Neural cell (in vitro differentiated cells): Measurements from ENCODE around the gene PTPN20. TPM values are rescaled to one million over a fixed set of nuclear protein-coding genes. Genes with fewer than 3 reads are reported as not detected.

Experiments used
- H2AFZ ChIP-seq: fragments of 200-600, 300-800 bp; sonication (generic), shearing (Covaris generic); 2 replicates; pipeline ENCODE4 v1.6.0; 2014; ENCODE audit warnings: low read depth, mild to moderate bottlenecking, antibody characterized with exemption, low read length, moderate library complexity
- H3F3A ChIP-seq: fragments of 200-600 bp; shearing (Covaris generic); 2 replicates; pipeline ENCODE4 v1.6.1; 2016; ENCODE audit warnings: mild to moderate bottlenecking, moderate library complexity, mixed read lengths, antibody characterized with exemption, low read length; ENCODE audit not compliant: insufficient read depth, poor library complexity, severe bottlenecking
- H3K27ac ChIP-seq: fragments of 200-600, 300-800 bp; sonication (generic), shearing (Covaris generic); 2 replicates; pipeline ENCODE4 v1.5.1; 2014; ENCODE audit warnings: mild to moderate bottlenecking, low read length, moderate library complexity
- H3K27me3 ChIP-seq: fragments of 300-800, 200-600 bp; sonication (generic), shearing (Covaris generic); 2 replicates; pipeline ENCODE4 v1.6.0; 2014; ENCODE audit warnings: mild to moderate bottlenecking, low read depth, low read length, moderate library complexity; ENCODE audit not compliant: insufficient read depth
- H3K36me3 ChIP-seq: fragments of 300-800, 200-600 bp; sonication (generic), shearing (Covaris generic); 2 replicates; pipeline ENCODE4 v1.5.1; 2014; ENCODE audit warnings: mild to moderate bottlenecking, antibody characterized with exemption, low read length, moderate library complexity; ENCODE audit not compliant: insufficient read depth
- H3K4me2 ChIP-seq: fragments of 300-800, 200-600 bp; sonication (generic), shearing (Covaris generic); 2 replicates; pipeline ENCODE4 v1.6.0; 2014; ENCODE audit warnings: mild to moderate bottlenecking, low read length
- H3K4me3 ChIP-seq: fragments of 300-800, 200-600 bp; sonication (generic), shearing (Covaris generic); 2 replicates; pipeline ENCODE4 v1.5.1; 2014; ENCODE audit warnings: mild to moderate bottlenecking, low read length, moderate library complexity
- H3K79me2 ChIP-seq: fragments of 200-600 bp; shearing (Covaris generic); replicated peaks from 2 replicates; pipeline ENCODE4 v1.6.0; 2014; ENCODE audit warnings: mild to moderate bottlenecking, low read length, moderate library complexity; ENCODE audit not compliant: insufficient read depth
- H3K9ac ChIP-seq: fragments of 300-800, 200-600 bp; sonication (generic), shearing (Covaris generic); 2 replicates; pipeline ENCODE4 v1.6.1; 2016; ENCODE audit warnings: mild to moderate bottlenecking, low read length, mixed read lengths
- H3K9me2 ChIP-seq: fragments of 200-600 bp; shearing (Covaris generic); 2 replicates; pipeline ENCODE4 v1.6.1; 2016; ENCODE audit warnings: mild to moderate bottlenecking, low read length, mixed read lengths; ENCODE audit not compliant: insufficient read depth
- H3K9me3 ChIP-seq: fragments of 200-600, 300-800 bp; sonication (generic), shearing (Covaris generic); 2 replicates; pipeline ENCODE4 v1.6.1; 2016; ENCODE audit warnings: mild to moderate bottlenecking, mixed run types, low read length, moderate library complexity, mixed read lengths
- H4K20me1 ChIP-seq: fragments of 200-600 bp; shearing (Covaris generic); 2 replicates; pipeline ENCODE4 v1.6.1; 2016; ENCODE audit warnings: mild to moderate bottlenecking, mixed run types; ENCODE audit not compliant: insufficient read depth
- EP300 ChIP-seq: fragments of 450-650 bp; conservative IDR thresholded peaks from 2 replicates; pipeline ENCODE4 v1.6.1; 2014; ENCODE audit warnings: antibody characterized with exemption, mild to moderate bottlenecking, moderate library complexity; ENCODE audit not compliant: poor library complexity, severe bottlenecking
- EZH2 ChIP-seq: fragments of 200-600, 300-800 bp; shearing (Covaris generic), sonication (generic); IDR thresholded peaks from 2 replicates; pipeline ENCODE4 v1.6.1; 2014; ENCODE audit warnings: antibody characterized with exemption, low read length, borderline replicate concordance, mild to moderate bottlenecking; ENCODE audit not compliant: insufficient read depth, poor library complexity, severe bottlenecking
- MXI1 ChIP-seq: fragments of 450-650 bp; conservative IDR thresholded peaks from 2 replicates; pipeline ENCODE4 v1.6.1; 2014; ENCODE audit warnings: antibody characterized with exemption, mild to moderate bottlenecking; ENCODE audit not compliant: poor library complexity, severe bottlenecking
- POLR2AphosphoS5 ChIP-seq: IDR thresholded peaks from 2 replicates; pipeline ENCODE4 v1.6.1; 2012
- RAD21 ChIP-seq: fragments of 450-650 bp; conservative IDR thresholded peaks from 2 replicates; pipeline ENCODE4 v1.6.1; 2014; ENCODE audit warnings: antibody characterized with exemption, mild to moderate bottlenecking, moderate library complexity
- SMC3 ChIP-seq: fragments of 450-650 bp; conservative IDR thresholded peaks from 2 replicates; pipeline ENCODE4 v1.6.1; 2014; ENCODE audit warnings: antibody characterized with exemption, mild to moderate bottlenecking, moderate library complexity; ENCODE audit not compliant: poor library complexity
- TAF1 ChIP-seq: IDR thresholded peaks from 2 replicates; pipeline ENCODE4 v1.6.1; 2012; ENCODE audit warnings: low read depth
- polyA plus RNA-seq: library from polyadenylated mRNA; depleted of rRNA; stranded (reverse); fragments of >200 nt; gene quantifications from 2 replicates; pipeline ENCODE4 v1.2.3, GENCODE V29; 2014
- TF ChIP-seq, protein P1 (sequence below): fragments of 450-650 bp; IDR thresholded peaks from 2 replicates; pipeline ENCODE4 v1.5.1; 2014; ENCODE audit warnings: antibody characterized with exemption, mild to moderate bottlenecking, moderate library complexity; ENCODE audit not compliant: poor library complexity, severe bottlenecking
- TF ChIP-seq, protein P2 (sequence below): IDR thresholded peaks from 2 replicates; pipeline ENCODE4 v1.6.1; 2012; ENCODE audit warnings: borderline replicate concordance

PTPN20 gene
- polyA plus RNA-seq, 1 donor from 2014 or later = not detected

DNA sequence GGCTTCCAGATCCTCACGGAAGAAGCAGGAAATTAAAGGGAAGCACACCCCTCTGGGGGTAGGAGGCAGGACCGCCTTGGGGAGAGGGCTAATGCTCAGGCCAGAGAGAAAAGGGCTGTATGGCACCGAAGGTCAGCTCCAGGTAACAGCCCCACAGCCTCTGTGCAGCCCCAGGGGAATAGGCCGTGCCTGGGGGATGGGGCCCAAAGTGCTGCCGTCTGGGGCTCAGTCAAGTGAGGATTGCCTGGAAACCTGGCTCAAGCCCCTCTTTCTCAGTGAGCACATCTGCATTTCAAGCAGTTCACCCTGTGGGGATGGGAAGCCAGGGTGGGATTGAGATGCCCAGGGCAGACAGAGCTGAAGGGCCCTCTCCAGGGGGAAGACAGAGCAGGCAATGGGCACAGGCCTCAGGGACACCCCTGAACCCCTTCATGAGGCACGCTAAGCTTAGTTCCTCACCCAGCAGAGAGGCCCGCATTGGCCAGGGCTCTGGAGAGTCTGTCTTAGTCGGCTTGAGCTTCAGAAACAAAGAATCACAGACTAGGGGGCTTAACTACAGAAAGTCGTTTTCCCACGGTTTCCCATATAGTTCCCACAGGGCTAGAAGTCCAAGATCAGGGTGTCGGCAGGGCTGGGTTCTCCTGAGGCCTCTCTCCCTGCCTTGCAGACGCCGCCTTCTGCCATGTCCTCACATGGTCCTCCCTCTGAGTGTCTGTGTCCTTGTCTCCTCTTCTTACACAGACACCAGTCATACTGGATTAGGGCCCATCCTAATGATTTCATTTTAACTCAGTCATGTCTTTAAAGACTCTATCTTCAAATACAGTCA lies 118.2 kb downstream of the PTPN20 start:
- Histone ChIP-seq H3K36me3 (no peaks in the 10 kb centered on the region), H3K4me3 (no peak overlapping the region), H3K4me2 (no peak overlapping the region), H3K27ac (no peak overlapping the region), H3K27me3 (no peaks in the 10 kb centered on the region), H3K9me3 (no peaks in the 10 kb centered on the region), H3K9ac (no peak overlapping the region), H3K9me2 (no peaks in the 10 kb centered on the region), H3K79me2 (no peaks in the 10 kb centered on the region), H2AFZ (no peak overlapping the region), H4K20me1 (no peaks in the 10 kb centered on the region), H3F3A (no peaks in the 10 kb centered on the region)
- no peak for TF ChIP-seq TAF1
- no peak for TF ChIP-seq POLR2AphosphoS5
- TF ChIP-seq EZH2 = no peak
- TF ChIP-seq, protein P1, sequence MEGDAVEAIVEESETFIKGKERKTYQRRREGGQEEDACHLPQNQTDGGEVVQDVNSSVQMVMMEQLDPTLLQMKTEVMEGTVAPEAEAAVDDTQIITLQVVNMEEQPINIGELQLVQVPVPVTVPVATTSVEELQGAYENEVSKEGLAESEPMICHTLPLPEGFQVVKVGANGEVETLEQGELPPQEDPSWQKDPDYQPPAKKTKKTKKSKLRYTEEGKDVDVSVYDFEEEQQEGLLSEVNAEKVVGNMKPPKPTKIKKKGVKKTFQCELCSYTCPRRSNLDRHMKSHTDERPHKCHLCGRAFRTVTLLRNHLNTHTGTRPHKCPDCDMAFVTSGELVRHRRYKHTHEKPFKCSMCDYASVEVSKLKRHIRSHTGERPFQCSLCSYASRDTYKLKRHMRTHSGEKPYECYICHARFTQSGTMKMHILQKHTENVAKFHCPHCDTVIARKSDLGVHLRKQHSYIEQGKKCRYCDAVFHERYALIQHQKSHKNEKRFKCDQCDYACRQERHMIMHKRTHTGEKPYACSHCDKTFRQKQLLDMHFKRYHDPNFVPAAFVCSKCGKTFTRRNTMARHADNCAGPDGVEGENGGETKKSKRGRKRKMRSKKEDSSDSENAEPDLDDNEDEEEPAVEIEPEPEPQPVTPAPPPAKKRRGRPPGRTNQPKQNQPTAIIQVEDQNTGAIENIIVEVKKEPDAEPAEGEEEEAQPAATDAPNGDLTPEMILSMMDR = no peak
- TF ChIP-seq, protein P2, sequence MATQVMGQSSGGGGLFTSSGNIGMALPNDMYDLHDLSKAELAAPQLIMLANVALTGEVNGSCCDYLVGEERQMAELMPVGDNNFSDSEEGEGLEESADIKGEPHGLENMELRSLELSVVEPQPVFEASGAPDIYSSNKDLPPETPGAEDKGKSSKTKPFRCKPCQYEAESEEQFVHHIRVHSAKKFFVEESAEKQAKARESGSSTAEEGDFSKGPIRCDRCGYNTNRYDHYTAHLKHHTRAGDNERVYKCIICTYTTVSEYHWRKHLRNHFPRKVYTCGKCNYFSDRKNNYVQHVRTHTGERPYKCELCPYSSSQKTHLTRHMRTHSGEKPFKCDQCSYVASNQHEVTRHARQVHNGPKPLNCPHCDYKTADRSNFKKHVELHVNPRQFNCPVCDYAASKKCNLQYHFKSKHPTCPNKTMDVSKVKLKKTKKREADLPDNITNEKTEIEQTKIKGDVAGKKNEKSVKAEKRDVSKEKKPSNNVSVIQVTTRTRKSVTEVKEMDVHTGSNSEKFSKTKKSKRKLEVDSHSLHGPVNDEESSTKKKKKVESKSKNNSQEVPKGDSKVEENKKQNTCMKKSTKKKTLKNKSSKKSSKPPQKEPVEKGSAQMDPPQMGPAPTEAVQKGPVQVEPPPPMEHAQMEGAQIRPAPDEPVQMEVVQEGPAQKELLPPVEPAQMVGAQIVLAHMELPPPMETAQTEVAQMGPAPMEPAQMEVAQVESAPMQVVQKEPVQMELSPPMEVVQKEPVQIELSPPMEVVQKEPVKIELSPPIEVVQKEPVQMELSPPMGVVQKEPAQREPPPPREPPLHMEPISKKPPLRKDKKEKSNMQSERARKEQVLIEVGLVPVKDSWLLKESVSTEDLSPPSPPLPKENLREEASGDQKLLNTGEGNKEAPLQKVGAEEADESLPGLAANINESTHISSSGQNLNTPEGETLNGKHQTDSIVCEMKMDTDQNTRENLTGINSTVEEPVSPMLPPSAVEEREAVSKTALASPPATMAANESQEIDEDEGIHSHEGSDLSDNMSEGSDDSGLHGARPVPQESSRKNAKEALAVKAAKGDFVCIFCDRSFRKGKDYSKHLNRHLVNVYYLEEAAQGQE = no peak

DNA sequence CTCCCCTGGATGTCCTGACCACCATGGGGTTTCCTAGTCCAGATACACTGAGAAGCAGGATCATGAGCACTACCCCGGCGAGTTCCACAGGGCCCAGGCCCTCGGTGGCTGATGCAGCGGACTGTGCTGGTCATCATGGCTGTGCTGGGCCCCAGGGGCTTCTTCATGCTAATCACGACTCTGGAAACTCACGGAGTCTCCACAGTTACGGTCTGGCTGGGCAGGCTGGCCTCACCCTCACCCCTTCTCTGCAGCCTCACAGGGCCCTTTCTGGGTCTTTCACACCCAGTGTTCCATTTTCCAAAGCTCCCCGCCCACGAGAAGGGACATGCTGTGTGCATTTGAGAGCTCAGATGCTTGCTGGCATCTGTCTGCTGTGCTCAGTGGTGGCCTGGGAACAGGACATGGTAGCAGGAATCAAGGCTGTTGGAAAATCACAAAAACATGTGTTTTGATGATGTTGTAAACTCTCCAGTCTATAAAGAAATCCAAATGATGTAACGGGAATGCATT lies 119.0 kb downstream of the PTPN20 start:
- no peaks in the 10 kb centered on the region for H4K20me1 ChIP-seq
- no peaks in the 10 kb centered on the region for H3K79me2 ChIP-seq
- TF ChIP-seq, protein P2 = no peak
- TF ChIP-seq EZH2 (no peak), EP300 (no peak), POLR2AphosphoS5 (no peak), TAF1 (no peak), RAD21 (no peak), MXI1 (no peak), SMC3 (no peak)
- TF ChIP-seq, protein P1 = no peak
- H3K36me3 ChIP-seq = no peaks in the 10 kb centered on the region
- no peak overlapping the region for H3K4me3 ChIP-seq
- no peak overlapping the region for H3K4me2 ChIP-seq
- no peak overlapping the region for H3K9ac ChIP-seq
- no peak overlapping the region for H3K27ac ChIP-seq
- no peaks in the 10 kb centered on the region for H3K27me3 ChIP-seq
- no peak overlapping the region for H2AFZ ChIP-seq
- no peaks in the 10 kb centered on the region for H3K9me2 ChIP-seq
- H3K9me3 ChIP-seq = no peaks in the 10 kb centered on the region
- no peaks in the 10 kb centered on the region for H3F3A ChIP-seq
